DND-41 (cell line): ENCODE measurements around the gene AIM2.
"Not testable (repeated sequence)": the region's sequence is repeated elsewhere in the genome, so short reads cannot be mapped to it uniquely, and the experiment has no call there.

Experiments used
- ATAC-seq: fragments of 200-7000 bp; cut with Tn5 transposase; 3 replicates; pipeline ENCODE4 v1.9.1; 2021; ENCODE audit warnings: low read depth; ENCODE audit not compliant: insufficient read depth
- DNase-seq: peaks from one replicate; pipeline ENCODE4 v3.0.0-alpha.2; 2020
- H2AFZ ChIP-seq: 2 replicates; pipeline ENCODE4 v1.6.0; 2012; ENCODE audit warnings: low read depth, low read length
- H3K27ac ChIP-seq: 2 replicates; pipeline ENCODE4 v1.5.1; 2012; ENCODE audit warnings: low read length, inconsistent platforms
- H3K27me3 ChIP-seq: fragments of 200-600 bp; sonication (generic); 2 replicates; pipeline ENCODE4 v1.6.0; 2012; ENCODE audit warnings: low read length, mild to moderate bottlenecking, inconsistent platforms; ENCODE audit not compliant: insufficient read depth, poor library complexity
- H3K36me3 ChIP-seq: 2 replicates; pipeline ENCODE4 v1.5.1; 2012; ENCODE audit warnings: low read length, inconsistent platforms; ENCODE audit not compliant: insufficient read depth
- H3K4me1 ChIP-seq: 2 replicates; pipeline ENCODE4 v1.5.1; 2012; ENCODE audit warnings: mild to moderate bottlenecking, low read length; ENCODE audit not compliant: insufficient read depth
- H3K4me2 ChIP-seq: 2 replicates; pipeline ENCODE4 v1.6.0; 2012; ENCODE audit warnings: mild to moderate bottlenecking, moderate library complexity, low read length, inconsistent platforms; ENCODE audit not compliant: insufficient read depth
- H3K4me3 ChIP-seq, 2 experiments: fragments of 200-600 bp in 1 of 2; shearing (Covaris generic) in 1 of 2; 2 replicates each; pipeline ENCODE4 v1.5.1; 2012 to 2016; ENCODE audit warnings: inconsistent platforms in 2 of 2, low read length in 2 of 2, mild to moderate bottlenecking in 2 of 2, low read depth in 1 of 2, moderate library complexity in 1 of 2
- H3K79me2 ChIP-seq: 2 replicates; pipeline ENCODE4 v1.6.0; 2012; ENCODE audit warnings: low read length, inconsistent platforms; ENCODE audit not compliant: insufficient read depth
- H3K9ac ChIP-seq: 2 replicates; pipeline ENCODE4 v1.6.0; 2012; ENCODE audit warnings: low read depth, mild to moderate bottlenecking, inconsistent platforms, low read length, moderate library complexity
- H3K9me3 ChIP-seq: 2 replicates; pipeline ENCODE4 v1.5.1; 2012; ENCODE audit warnings: low read length, moderate library complexity, mild to moderate bottlenecking, inconsistent platforms; ENCODE audit not compliant: insufficient read depth, severe bottlenecking
- H4K20me1 ChIP-seq: 2 replicates; pipeline ENCODE4 v1.6.0; 2012; ENCODE audit warnings: low read length; ENCODE audit not compliant: insufficient read depth
- CTCF ChIP-seq: IDR thresholded peaks from 2 replicates; pipeline ENCODE4 v1.5.1; 2012; ENCODE audit warnings: borderline replicate concordance, low read length, moderate library complexity, mild to moderate bottlenecking; ENCODE audit not compliant: poor library complexity, severe bottlenecking; ENCODE audit errors: extremely low read depth
- EZH2 ChIP-seq: IDR thresholded peaks from 3 replicates; pipeline ENCODE4 v1.6.1; 2012; ENCODE audit warnings: borderline replicate concordance, low read depth, mild to moderate bottlenecking, moderate library complexity, low read length, inconsistent platforms; ENCODE audit not compliant: severe bottlenecking

AIM2 gene

GRCh38 chr1:159030877-159031447, 45.6 kb downstream of the AIM2 start:
- TF ChIP-seq EZH2 = no peak
- TF ChIP-seq CTCF = no peak
- Histone ChIP-seq H3K36me3 (peaks cover 99% of the 10 kb centered on the region), H3K79me2 (peaks cover 100% of the 10 kb centered on the region), H3K27ac (no peak overlapping the region), H3K4me2 (no peak overlapping the region), H3K27me3 (no peaks in the 10 kb centered on the region), H3K9me3 (no peaks in the 10 kb centered on the region), H3K4me3 (no peak overlapping the region), H2AFZ (no peak overlapping the region), H4K20me1 (peaks cover 68% of the 10 kb centered on the region), H3K9ac (no peak overlapping the region), H3K4me1 (peaks cover 17% of the 10 kb centered on the region; the same call in 1 of the 2 replicates)
- ATAC-seq (no peak), DNase-seq (no peak)

GRCh38 chr1:159030311-159030710, 46.3 kb downstream of the AIM2 start:
- H3K9ac ChIP-seq = no peak overlapping the region
- H3K4me1 ChIP-seq = peaks cover 19% of the 10 kb centered on the region; the same call in 1 of the 2 replicates
- H3K79me2 ChIP-seq = peaks cover 100% of the 10 kb centered on the region
- peaks cover 99% of the 10 kb centered on the region for H3K36me3 ChIP-seq
- no peak for TF ChIP-seq EZH2
- no peak for TF ChIP-seq CTCF
- H4K20me1 ChIP-seq = peaks cover 68% of the 10 kb centered on the region
- no peak overlapping the region for H2AFZ ChIP-seq
- H3K4me2 ChIP-seq = no peak overlapping the region
- H3K27ac ChIP-seq = 0 out of 2 replicates have a peak overlapping the region, but pooled peaks have one; percentile 29
- peak; percentile 19 for DNase-seq
- peak; percentile 73 for ATAC-seq
- H3K9me3 ChIP-seq = no peaks in the 10 kb centered on the region
- H3K4me3 ChIP-seq = no peak overlapping the region
- H3K27me3 ChIP-seq = no peaks in the 10 kb centered on the region

- not testable (repeated sequence) for H3K27ac ChIP-seq
These were observed 49.7 kb downstream of the AIM2 start for GRCh38 chr1:159026841-159027240.

GRCh38 chr1:159025043-159025442, 51.5 kb downstream of the AIM2 start:
- Histone ChIP-seq H3K36me3 (peaks cover 95% of the 10 kb centered on the region), H3K4me3 (no peak overlapping the region), H3K4me2 (peak overlapping the region; percentile 41; the same call in 1 of the 2 replicates), H3K27me3 (no peaks in the 10 kb centered on the region), H3K9me3 (no peaks in the 10 kb centered on the region), H3K4me1 (peaks cover 54% of the 10 kb centered on the region), H2AFZ (no peak overlapping the region), H3K9ac (no peak overlapping the region), H4K20me1 (peaks cover 60% of the 10 kb centered on the region), H3K79me2 (peaks cover 100% of the 10 kb centered on the region), H3K27ac (no peak overlapping the region)
- DNase-seq (no peak), ATAC-seq (no peak; the same call in 2 of the 3 replicates)
- no peak for TF ChIP-seq EZH2
- no peak for TF ChIP-seq CTCF

More at GRCh38 chr1:159026841-159027240, 49.7 kb downstream of the AIM2 start:
- H3K9ac ChIP-seq, H3K9me3 ChIP-seq, H3K4me3 ChIP-seq, H2AFZ ChIP-seq, H3K27me3 ChIP-seq, ATAC-seq, DNase-seq: not testable (repeated sequence)
- Histone ChIP-seq H4K20me1 (peaks cover 73% of the 10 kb centered on the region), H3K79me2 (peaks cover 100% of the 10 kb centered on the region), H3K36me3 (peaks cover 95% of the 10 kb centered on the region), H3K4me2 (peak overlapping the region; percentile 37; the same call in 1 of the 2 replicates), H3K4me1 (peaks cover 41% of the 10 kb centered on the region)
